Right lobe of liver (tissue), 6 donors: Measurements from ENCODE around the gene JUND. TPM values are rescaled to one million over a fixed set of nuclear protein-coding genes. Genes with fewer than 3 reads are reported as not detected.

Experiments used
- ATAC-seq, 4 donors: fragments of 200-7000 bp; cut with Tn5 transposase; one replicate each; pipeline ENCODE4 v1.9.1; 2020; ENCODE audit warnings: mild to moderate bottlenecking in 4 of 4, moderate library complexity in 4 of 4
- DNase-seq, 3 donors: peaks; one replicate each; pipeline ENCODE4 v3.0.0-alpha.2; 2020
- H3K27ac ChIP-seq, 3 donors: fragments of 200-600 bp; one replicate each; pipeline ENCODE4 v1.8.0; 2022
- H3K27me3 ChIP-seq, 2 donors: fragments of 200-600 bp; one replicate each; pipeline ENCODE4 v1.8.0; 2022
- H3K36me3 ChIP-seq, 4 donors: fragments of 200-600 bp; sonication (generic) in 1 of 4; one replicate each; pipeline versions ENCODE4 v1.5.1 to v1.8.0; 2017 to 2022; ENCODE audit warnings: control low read depth in 1 of 4
- H3K4me1 ChIP-seq, 4 donors: fragments of 200-600 bp; sonication (generic) in 1 of 4; one replicate each; pipeline versions ENCODE4 v1.5.1 to v1.8.0; 2017 to 2022; ENCODE audit warnings: control low read depth in 1 of 4
- H3K4me3 ChIP-seq, 3 donors: fragments of 200-600 bp; one replicate each; pipeline ENCODE4 v1.8.0; 2022
- H3K9me3 ChIP-seq, 4 donors: fragments of 200-600 bp; sonication (generic) in 1 of 4; one replicate each; pipeline versions ENCODE4 v1.5.1 to v1.8.0; 2017 to 2022; ENCODE audit warnings: control low read depth in 1 of 4
- CTCF ChIP-seq, 4 donors: fragments of 200-600 bp in 3 of 4; fragments of 450-650 bp in 1 of 4; IDR thresholded peaks; one replicate each; pipeline versions ENCODE4 v1.5.1 to v1.8.0; 2016 to 2022; ENCODE audit warnings: antibody characterized with exemption in 4 of 4, mild to moderate bottlenecking in 2 of 4
- POLR2A ChIP-seq: fragments of 450-650 bp; IDR thresholded peaks from one replicate; pipeline ENCODE4 v1.6.1; 2017; ENCODE audit warnings: antibody characterized with exemption, mild to moderate bottlenecking
- WGBS: methylation state at CpG from one replicate; pipeline ENCODE4 v1.1.6; 2018; ENCODE audit warnings: low coverage, low lambda C conversion rate; ENCODE audit not compliant: insufficient coverage; ENCODE audit errors: missing lambda C conversion rate; 5-methylcytosine and 5-hydroxymethylcytosine counted together
- intact Hi-C, 2 donors: fragments of 100-400 bp; cut with DNase I; formaldehyde crosslinking; loops; one replicate each; pipeline versions ENCODE4 v1.11.2 to v1.14.1; 2022
- total RNA-seq, 6 experiments: library from RNA; depleted of rRNA in 2 of 6; stranded (reverse); fragments of >200 nt in 2 of 6; fragmentation: NEBNext Ultra II Directional in 3 of 6; extraction: Animal tissue kit (Norgen Biotek cat#: 25700) in 3 of 6; gene quantifications; one replicate each; pipeline versions ENCODE4 v1.1.0 to v1.2.4, GENCODE V29; 2016 to 2023
- donor health status: DM: no; HTN: yes; CAD: no.
- donor health status: DM: no; HTN: no; CAD: no.
- donor health status: DM: no; HTN: no; CAD: no.
- donor health status: DM: no; HTN: yes; CAD: no.
- donor health status: DM: no; HTN: yes; CAD: no.

The JUND gene
- total RNA-seq, 6 experiments from 2014 or later: 29.3 to 188 (median 134) TPM

DNA sequence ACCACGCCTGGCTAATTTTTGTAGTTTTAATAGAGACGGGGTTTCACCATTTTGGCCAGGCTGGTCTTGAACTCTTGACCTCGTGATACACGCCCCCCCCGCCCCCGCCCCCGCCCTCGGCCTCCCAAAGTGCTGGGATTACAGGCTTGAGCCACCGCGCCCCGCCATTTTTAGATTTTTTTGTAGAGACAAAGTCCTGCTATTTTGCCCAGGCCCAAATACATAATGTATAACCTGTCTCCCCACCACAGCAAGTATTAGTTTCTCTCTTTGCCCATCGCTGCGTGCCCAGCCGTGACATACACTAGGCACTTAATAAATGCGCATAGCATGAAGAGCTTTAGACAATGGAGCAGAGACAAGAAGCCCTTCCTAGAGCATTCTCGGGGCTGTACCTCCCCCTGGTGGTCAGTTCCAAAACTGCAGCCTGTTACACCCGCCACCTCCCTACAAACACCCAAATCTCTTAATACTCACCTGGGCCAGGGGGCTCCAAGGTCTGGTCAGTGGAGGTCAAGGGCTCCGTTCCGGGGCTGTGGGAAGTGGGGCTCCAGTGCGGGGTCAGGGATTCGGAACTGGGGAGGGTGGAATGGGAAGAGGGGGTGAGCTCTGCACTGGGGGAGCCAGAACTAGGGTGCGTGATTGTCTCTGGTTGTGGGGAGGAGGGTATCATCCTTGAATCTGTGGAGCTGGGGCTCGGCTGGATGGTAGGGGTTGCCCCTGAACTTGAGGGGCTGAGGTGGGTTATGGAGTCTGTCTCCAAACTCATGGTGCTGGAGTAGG is 29.6 kb downstream of the JUND start:
- H3K4me1 ChIP-seq: no peaks in the 10 kb centered on the region
- WGBS: 8% methylated on average over 20 of the region's 23 CpGs
- H3K9me3 ChIP-seq: no peaks in the 10 kb centered on the region
- no peaks in the 10 kb centered on the region for H3K27me3 ChIP-seq
- H3K27ac ChIP-seq: no peak overlapping the region
- H3K36me3 ChIP-seq: no peaks in the 10 kb centered on the region
- TF ChIP-seq CTCF (IDR thresholded peaks at IDR 0.05) (peak; percentile 88 to 97 (median 89)), POLR2A (no peak)
- intact Hi-C loops: loop anchor here in 1 of 2 donors (5.0 kb wide), 1 partner anchor 39 kb away; no protein-coding TSS in a partner anchor
- DNase-seq: peak; percentile 57 to 73 (median 69)
- ATAC-seq: peak; percentile 82 to 94 (median 92)
- H3K4me3 ChIP-seq: no peak overlapping the region

GRCh38 chr19:18249834-18250233 is 31.6 kb downstream of the JUND start:
- no peak for TF ChIP-seq CTCF (IDR thresholded peaks at IDR 0.05)
- no peak for TF ChIP-seq POLR2A
- no peak overlapping the region for H3K4me3 ChIP-seq
- H3K27me3 ChIP-seq: no peaks in the 10 kb centered on the region
- H3K9me3 ChIP-seq: no peaks in the 10 kb centered on the region
- H3K36me3 ChIP-seq: no peaks in the 10 kb centered on the region
- WGBS: 86% methylated on average over 4 of the region's 5 CpGs
- no peaks in the 10 kb centered on the region for H3K4me1 ChIP-seq
- H3K27ac ChIP-seq: no peak overlapping the region
- no peak for DNase-seq
- no peak for ATAC-seq
- intact Hi-C loops: loop anchor here (5.0 kb wide), 1 partner anchor 38 kb away; no protein-coding TSS in a partner anchor

GRCh38 chr19:18245297-18245696 is 36.1 kb downstream of the JUND start:
- WGBS: 65% methylated on average over 5 of the region's 7 CpGs
- TF ChIP-seq CTCF (IDR thresholded peaks at IDR 0.05): no peak
- no peak for TF ChIP-seq POLR2A
- intact Hi-C loops: loop anchor here in 1 of 2 donors (5.0 kb wide), 1 partner anchor 33 kb away; no protein-coding TSS in a partner anchor

GRCh38 chr19:18239303-18239702 is 42.1 kb downstream of the JUND start:
- Histone ChIP-seq H3K4me3 (no peak overlapping the region), H3K4me1 (no peaks in the 10 kb centered on the region), H3K27ac (no peak overlapping the region), H3K27me3 (peaks cover 0 to 3% of the 10 kb centered on the region in 2 donors), H3K9me3 (no peaks in the 10 kb centered on the region), H3K36me3 (no peaks in the 10 kb centered on the region)
- no peak for TF ChIP-seq POLR2A
- TF ChIP-seq CTCF (IDR thresholded peaks at IDR 0.05): no peak
- intact Hi-C loops: no loop called here
- ATAC-seq: no peak
- WGBS: 26% methylated on average over 8 of the region's 12 CpGs
- DNase-seq: no peak

More at GRCh38 chr19:18245297-18245696, 36.1 kb downstream of the JUND start:
- H3K36me3 ChIP-seq: no peaks in the 10 kb centered on the region
- H3K9me3 ChIP-seq: no peaks in the 10 kb centered on the region
- DNase-seq: no peak
- ATAC-seq: no peak
- H3K27me3 ChIP-seq: no peaks in the 10 kb centered on the region
- no peak overlapping the region for H3K27ac ChIP-seq
- H3K4me3 ChIP-seq: no peak overlapping the region
- no peaks in the 10 kb centered on the region for H3K4me1 ChIP-seq
